H1 (cell line): Measurements from ENCODE around the gene SUGP2. TPM values are rescaled to one million over a fixed set of nuclear protein-coding genes. Genes with fewer than 3 reads are reported as not detected.

Experiments used
- CTCF ChIA-PET: fragments of 300-600 bp; sonication (Branson Sonifier 250); formaldehyde crosslinking; loops from one replicate; lab custom pipeline; 2021; ENCODE audit not compliant: partially characterized antibody; lab: Charles Lee
- POLR2A ChIA-PET: fragments of 300-600 bp; sonication (Branson Sonifier 250); formaldehyde crosslinking; loops from one replicate; lab custom pipeline; 2021; ENCODE audit warnings: inconsistent platforms; ENCODE audit not compliant: partially characterized antibody; lab: Charles Lee
- DNase-seq, 2 experiments: peaks; one replicate each; pipeline versions ENCODE4 v3.0.0 to v3.0.0-alpha.2; 2010 to 2022; ENCODE audit warnings: low spot score in 2 of 2, low read depth in 1 of 2, mixed read lengths in 1 of 2
- FAIRE-seq: peaks from 2 replicates; lab custom pipeline; 2011; peaks lifted over from hg19 to GRCh38; lab: Jason Lieb, UNC
- H2AFZ ChIP-seq: 2 replicates; pipeline ENCODE4 v1.8.1; 2012; ENCODE audit warnings: low read length, inconsistent platforms
- H2AK5ac ChIP-seq: 2 replicates; pipeline ENCODE4 v1.6.1; 2013; ENCODE audit warnings: low read depth, low read length
- H2BK120ac ChIP-seq: replicated peaks from 2 replicates; pipeline ENCODE3; 2013; ENCODE audit warnings: low read depth, low read length, inconsistent platforms
- H2BK12ac ChIP-seq: 2 replicates; pipeline ENCODE4 v1.6.1; 2013; ENCODE audit warnings: low read depth, low read length
- H2BK15ac ChIP-seq: 2 replicates; pipeline ENCODE4 v1.6.1; 2013; ENCODE audit warnings: low read length
- H2BK20ac ChIP-seq: 2 replicates; pipeline ENCODE4 v1.6.1; 2013; ENCODE audit warnings: low read length
- H2BK5ac ChIP-seq: 2 replicates; pipeline ENCODE4 v1.6.1; 2013; ENCODE audit warnings: low read depth, low read length
- H3K14ac ChIP-seq: 2 replicates; pipeline ENCODE4 v1.6.1; 2013; ENCODE audit warnings: inconsistent platforms; ENCODE audit not compliant: insufficient read length
- H3K18ac ChIP-seq: 2 replicates; pipeline ENCODE4 v1.6.1; 2013; ENCODE audit warnings: low read length; ENCODE audit errors: extremely low read depth
- H3K23ac ChIP-seq: 2 replicates; pipeline ENCODE4 v1.6.1; 2013; ENCODE audit warnings: inconsistent platforms; ENCODE audit not compliant: insufficient read length
- H3K23me2 ChIP-seq: 2 replicates; pipeline ENCODE4 v1.6.1; 2013; ENCODE audit warnings: low read depth, low read length
- H3K27ac ChIP-seq: 2 replicates; pipeline ENCODE4 v1.6.1; 2011; ENCODE audit warnings: low read depth, low read length, inconsistent platforms
- H3K27me3 ChIP-seq, 4 experiments: replicated peaks in 1 of 4; 1 replicate in 1 of 4; 2 replicates in 3 of 4; pipeline versions ENCODE4 v1.6.1 to v1.8.1; 2011 to 2013; ENCODE audit warnings: low read length in 3 of 4, mild to moderate bottlenecking in 3 of 4, inconsistent platforms in 2 of 4, mixed read lengths in 2 of 4, moderate library complexity in 1 of 4; ENCODE audit not compliant: control insufficient read depth in 3 of 4, insufficient read depth in 3 of 4; ENCODE audit errors: extremely low read depth in 1 of 4
- H3K36me3 ChIP-seq, 4 experiments: 2 replicates each; pipeline versions ENCODE4 v1.6.1 to v1.8.1; 2011 to 2013; ENCODE audit warnings: mild to moderate bottlenecking in 4 of 4, low read length in 3 of 4, moderate library complexity in 2 of 4, control low read depth in 1 of 4, inconsistent platforms in 1 of 4; ENCODE audit not compliant: insufficient read depth in 4 of 4, control insufficient read depth in 2 of 4
- H3K4ac ChIP-seq: replicated peaks from 2 replicates; pipeline ENCODE3; 2013; ENCODE audit warnings: low read length, low read depth, mixed read lengths, inconsistent platforms; ENCODE audit not compliant: insufficient read length
- H3K4me1 ChIP-seq, 4 experiments: replicated peaks in 1 of 4; 1 replicate in 1 of 4; 2 replicates in 3 of 4; pipeline versions ENCODE4 v1.6.1 to v1.8.1; 2011 to 2013; ENCODE audit warnings: low read length in 3 of 4, inconsistent platforms in 2 of 4, mixed read lengths in 1 of 4; ENCODE audit not compliant: insufficient read depth in 4 of 4, control insufficient read depth in 3 of 4
- H3K4me2 ChIP-seq, 2 experiments: 2 replicates each; pipeline versions ENCODE4 v1.6.1 to v1.8.1; 2011 to 2013; ENCODE audit warnings: low read depth in 2 of 2, low read length in 2 of 2, control low read depth in 1 of 2, inconsistent platforms in 1 of 2, mild to moderate bottlenecking in 1 of 2; ENCODE audit not compliant: insufficient read depth in 1 of 2
- H3K4me3 ChIP-seq, 4 experiments: fragments of 200-600, 300-600 bp in 1 of 4; sonication (generic), shearing (Covaris generic), sonication (Bioruptor Twin) in 1 of 4; 2 replicates each; pipeline versions ENCODE4 v1.5.1 to v1.8.1; 2011 to 2016; ENCODE audit warnings: low read length in 4 of 4, low read depth in 3 of 4, control low read depth in 2 of 4, inconsistent platforms in 2 of 4, mild to moderate bottlenecking in 2 of 4, mixed read lengths in 1 of 4, moderate library complexity in 1 of 4; ENCODE audit not compliant: insufficient read depth in 2 of 4; ENCODE audit errors: extremely low read depth in 1 of 4
- H3K56ac ChIP-seq: replicated peaks from 2 replicates; pipeline ENCODE3; 2013; ENCODE audit warnings: low read depth, mild to moderate bottlenecking, mixed read lengths, low read length, inconsistent platforms; ENCODE audit not compliant: insufficient read length
- H3K79me1 ChIP-seq: 2 replicates; pipeline ENCODE4 v1.6.1; 2013; ENCODE audit warnings: low read depth, low read length, control low read depth
- H3K79me2 ChIP-seq, 2 experiments: 2 replicates each; pipeline versions ENCODE4 v1.6.1 to v1.8.1; 2012 to 2013; ENCODE audit warnings: low read length in 2 of 2, mild to moderate bottlenecking in 2 of 2, inconsistent platforms in 1 of 2; ENCODE audit not compliant: insufficient read depth in 2 of 2, control insufficient read depth in 1 of 2
- H3K9ac ChIP-seq, 4 experiments: replicated peaks in 1 of 4; 1 replicate in 1 of 4; 2 replicates in 3 of 4; pipeline versions ENCODE4 v1.6.1 to v1.8.1; 2011 to 2013; ENCODE audit warnings: low read depth in 3 of 4, low read length in 3 of 4, control low read depth in 2 of 4, mild to moderate bottlenecking in 2 of 4, moderate library complexity in 2 of 4, inconsistent platforms in 1 of 4; ENCODE audit errors: extremely low read depth in 1 of 4
- H3K9me3 ChIP-seq, 2 experiments: 2 replicates each; pipeline versions ENCODE4 v1.6.1 to v1.8.1; 2012 to 2013; ENCODE audit warnings: mild to moderate bottlenecking in 2 of 2, moderate library complexity in 2 of 2, control low read depth in 1 of 2, inconsistent platforms in 1 of 2, low read depth in 1 of 2, low read length in 1 of 2, mixed read lengths in 1 of 2; ENCODE audit not compliant: insufficient read depth in 2 of 2
- H4K20me1 ChIP-seq, 2 experiments: replicated peaks in 1 of 2; 2 replicates each; pipeline versions ENCODE3 to v1.8.1; 2011 to 2013; ENCODE audit warnings: inconsistent platforms in 2 of 2, low read length in 2 of 2, mild to moderate bottlenecking in 1 of 2; ENCODE audit not compliant: insufficient read depth in 2 of 2, control insufficient read depth in 1 of 2
- H4K5ac ChIP-seq: 2 replicates; pipeline ENCODE4 v1.6.1; 2013; ENCODE audit warnings: low read length, low read depth, mixed read lengths, inconsistent platforms; ENCODE audit not compliant: insufficient read length
- H4K8ac ChIP-seq: 2 replicates; pipeline ENCODE4 v1.8.0; 2013; ENCODE audit warnings: mild to moderate bottlenecking, moderate library complexity, low read length, inconsistent platforms; ENCODE audit not compliant: insufficient read depth; ENCODE audit errors: extremely low read depth
- H4K91ac ChIP-seq: replicated peaks from 2 replicates; pipeline ENCODE3; 2013; ENCODE audit warnings: low read length, mixed read lengths, inconsistent platforms; ENCODE audit not compliant: insufficient read length
- ASH2L ChIP-seq: fragments of 200-600, 300-600 bp; sonication (generic); IDR thresholded peaks from one replicate; pipeline ENCODE4 v1.7.1; 2017; ENCODE audit warnings: low read length
- BCL11A ChIP-seq, 2 experiments: IDR thresholded peaks; one replicate each; pipeline ENCODE4 v1.6.1; 2011; ENCODE audit warnings: low read depth in 2 of 2, low read length in 2 of 2, mild to moderate bottlenecking in 2 of 2
- BRCA1 ChIP-seq: IDR thresholded peaks from 2 replicates; pipeline ENCODE4 v1.6.1; 2012; ENCODE audit warnings: low read depth, low read length, improper control_type of control experiment
- CBX8 ChIP-seq: fragments of 300-800, 300-1000 bp; sonication (generic); IDR thresholded peaks from 2 replicates; pipeline ENCODE4 v1.7.1; 2016; ENCODE audit warnings: low read depth, low read length, borderline replicate concordance
- FOSL1 ChIP-seq: IDR thresholded peaks from 2 replicates; pipeline ENCODE4 v1.6.1; 2011; ENCODE audit warnings: mild to moderate bottlenecking, low read depth, low read length, moderate library complexity; ENCODE audit not compliant: insufficient read depth
- HDAC6 ChIP-seq: IDR thresholded peaks from one replicate; pipeline ENCODE4 v1.7.1; 2012; ENCODE audit warnings: low read depth, mild to moderate bottlenecking, inconsistent platforms, low read length, moderate library complexity
- JUN ChIP-seq: IDR thresholded peaks from 2 replicates; pipeline ENCODE4 v1.6.1; 2011; ENCODE audit warnings: low read depth, mild to moderate bottlenecking, improper control_type of control experiment, low read length
- NRF1 ChIP-seq: IDR thresholded peaks from 2 replicates; pipeline ENCODE4 v1.6.1; 2011; ENCODE audit warnings: mild to moderate bottlenecking, low read depth, low read length, improper control_type of control experiment
- RXRA ChIP-seq: IDR thresholded peaks from 2 replicates; pipeline ENCODE4 v1.6.1; 2011; ENCODE audit warnings: low read depth, mild to moderate bottlenecking, low read length, moderate library complexity; ENCODE audit not compliant: insufficient read depth
- SIRT6 ChIP-seq: IDR thresholded peaks from one replicate; pipeline ENCODE4 v1.7.1; 2012; ENCODE audit warnings: low read length, inconsistent platforms
- SIX5 ChIP-seq: IDR thresholded peaks from 2 replicates; pipeline ENCODE4 v1.6.1; 2011; ENCODE audit warnings: mild to moderate bottlenecking, low read depth, low read length
- SP1 ChIP-seq: IDR thresholded peaks from 2 replicates; pipeline ENCODE4 v1.6.1; 2011; ENCODE audit warnings: low read depth, low read length
- SP4 ChIP-seq: IDR thresholded peaks from 2 replicates; pipeline ENCODE4 v1.6.1; 2012; ENCODE audit warnings: low read length, inconsistent platforms
- TAF7 ChIP-seq: optimal IDR thresholded peaks from 2 replicates; pipeline ENCODE3; 2011; ENCODE audit warnings: low read depth, mild to moderate bottlenecking, inconsistent platforms, low read length, moderate library complexity, borderline replicate concordance
- YY1 ChIP-seq: IDR thresholded peaks from 2 replicates; pipeline ENCODE4 v1.6.1; 2011; ENCODE audit warnings: low read depth, mild to moderate bottlenecking, low read length
- WGBS, 2 experiments: shearing (Covaris generic) in 1 of 2; methylation state at CpG; one replicate each; pipeline versions ENCODE4 v1.1.6 to v1.1.7; 2013 to 2015; ENCODE audit warnings: low lambda C conversion rate in 2 of 2, mixed read lengths in 2 of 2, inconsistent platforms in 1 of 2, low coverage in 1 of 2, missing lambda C conversion rate in 1 of 2; ENCODE audit not compliant: insufficient replicate concordance in 2 of 2, insufficient coverage in 1 of 2, insufficient read length in 1 of 2; ENCODE audit errors: extremely low coverage in 1 of 2, missing lambda C conversion rate in 1 of 2; 5-methylcytosine and 5-hydroxymethylcytosine counted together
- polyA plus RNA-seq, 7 experiments: library from polyadenylated mRNA; depleted of rRNA in 3 of 7; stranded (reverse) in 5 of 7; unstranded in 2 of 7; fragments of >200 nt in 5 of 7; fragments of 200-250 nt in 2 of 7; gene quantifications; 1 replicate in 5 of 7; 2 replicates in 1 of 7; 4 replicates in 1 of 7; pipeline versions ENCODE4 v1.2.1 to v1.2.3, GENCODE V29; 2011 to 2013; ENCODE audit warnings: missing spikeins in 2 of 7, mixed read lengths in 2 of 7
- total RNA-seq: library from RNA; stranded (reverse); fragmentation: NEBNext Ultra II Directional; extraction: Animal tissue kit (Norgen Biotek cat#: 25700); gene quantifications from 2 replicates; pipeline ENCODE4 v1.2.1, GENCODE V29; 2021
- TF ChIP-seq, protein P1 (sequence below): IDR thresholded peaks from 2 replicates; pipeline ENCODE4 v1.6.1; 2012; ENCODE audit warnings: inconsistent platforms

Gene SUGP2
- total and polyA plus RNA-seq, 2 of the 8 experiments (the other 6 are each of a cell fraction or from before 2014, with no cell fraction given), result 57.7 to 114 TPM

- Histone ChIP-seq H2BK5ac (no peak overlapping the region), H4K8ac (no peak overlapping the region), H3K79me2 (no peaks in the 10 kb centered on the region), H2AFZ (no peak overlapping the region), H3K23me2 (0 out of 2 replicates have a peak, but pooled peaks cover 1% of the 10 kb centered on the region), H3K23ac (no peak overlapping the region), H3K4ac (no peak overlapping the region), H3K18ac (no peak overlapping the region), H4K20me1 (peaks cover 0 to 2% of the 10 kb centered on the region in 2 experiments), H3K4me3 (no peak overlapping the region), H2BK15ac (no peak overlapping the region), H3K9me3 (no peaks in the 10 kb centered on the region), H3K27ac (no peak overlapping the region), H3K4me2 (no peak overlapping the region), H2BK20ac (no peak overlapping the region), H3K14ac (no peak overlapping the region), H2BK12ac (no peak overlapping the region), H3K36me3 (no peaks in the 10 kb centered on the region), H3K56ac (no peak overlapping the region), H4K5ac (no peak overlapping the region), H3K27me3 (peaks cover 0 to 2% (median 0%) of the 10 kb centered on the region in 4 experiments; a peak in 1 of 7 replicates), H2BK120ac (no peak overlapping the region), H3K9ac (no peak overlapping the region), H3K4me1 (0 out of 7 replicates have a peak, but pooled peaks cover 0 to 3% (median 0%) of the 10 kb centered on the region in 4 experiments), H4K91ac (no peak overlapping the region), H2AK5ac (no peak overlapping the region), H3K79me1 (no peaks in the 10 kb centered on the region)
- POLR2A ChIA-PET, result interaction anchor here (0.6 to 1.3 kb wide), 2 partner anchors 31 to 76 kb away, joined by 3 to 4 read pairs; no protein-coding TSS in a partner anchor
- WGBS, 2 experiments, result 77% methylated on average over 3 of the region's 3 CpGs; no CpG with 5 or more reads in 1 of the 2 experiments
- DNase-seq (no peak), FAIRE-seq (no peak)
- CTCF ChIA-PET, result interaction anchor here (0.6 to 4.1 kb wide), 7 partner anchors 9 to 122 kb away, joined by 3 to 40 read pairs (median 3); no protein-coding TSS in a partner anchor
- TF ChIP-seq SP1, result no peak
- TF ChIP-seq BCL11A (IDR thresholded peaks at IDR 0.05; ENCODE audit: low read depth in 2 of 2, low read length in 2 of 2), result no peak
- no peak for TF ChIP-seq ASH2L
- no peak for TF ChIP-seq SIX5
- TF ChIP-seq SP4, result no peak
- no peak for TF ChIP-seq FOSL1
- TF ChIP-seq NRF1, result no peak
- no peak for TF ChIP-seq JUN
- no peak for TF ChIP-seq RXRA
- TF ChIP-seq, protein P1, sequence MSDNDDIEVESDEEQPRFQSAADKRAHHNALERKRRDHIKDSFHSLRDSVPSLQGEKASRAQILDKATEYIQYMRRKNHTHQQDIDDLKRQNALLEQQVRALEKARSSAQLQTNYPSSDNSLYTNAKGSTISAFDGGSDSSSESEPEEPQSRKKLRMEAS, result no peak
- no peak for TF ChIP-seq TAF7
- no peak for TF ChIP-seq BRCA1
- TF ChIP-seq CBX8, result no peak
- TF ChIP-seq SIRT6, result no peak
- no peak for TF ChIP-seq HDAC6
- TF ChIP-seq YY1, result no peak
Measured at GRCh38 chr19:18984251-18984650, 49.1 kb downstream of the SUGP2 start.
